Body of pancreas (tissue), 4 donors: ENCODE measurements around the gene NBEAL2.

ENCODE experiments used
- CTCF ChIP-seq, 7 experiments: fragments of 450-650 bp in 4 of 7; fragments of 200-600 bp in 3 of 7; sonication (generic) in 3 of 7; IDR thresholded peaks; one replicate each; pipeline ENCODE4 v1.5.1; 2016 to 2019; ENCODE audit warnings: antibody characterized with exemption in 7 of 7
- POLR2A ChIP-seq, 3 donors: fragments of 450-650 bp; IDR thresholded peaks; one replicate each; pipeline ENCODE4 v1.6.1; 2016; ENCODE audit warnings: antibody characterized with exemption in 3 of 3, mild to moderate bottlenecking in 2 of 3

- TF ChIP-seq CTCF (IDR thresholded peaks at IDR 0.05) (no peak), POLR2A (IDR thresholded peaks at IDR 0.05) (no peak)
Observed at GRCh38 chr3:46988616-46989015, 9.2 kb downstream of the NBEAL2 start.
